GM19043 (cell line): ENCODE results near the gene STX1B.
"Not testable (repeated sequence)": the region's sequence is repeated elsewhere in the genome, so short reads cannot be mapped to it uniquely, and the experiment has no call there.

ENCODE experiments used
- ATAC-seq: cut with Tn5 transposase; IDR thresholded peaks from one replicate; pipeline ENCODE4 v1.9.1; 2021; ENCODE audit warnings: low read depth; ENCODE audit not compliant: unreplicated experiment

The STX1B gene

DNA sequence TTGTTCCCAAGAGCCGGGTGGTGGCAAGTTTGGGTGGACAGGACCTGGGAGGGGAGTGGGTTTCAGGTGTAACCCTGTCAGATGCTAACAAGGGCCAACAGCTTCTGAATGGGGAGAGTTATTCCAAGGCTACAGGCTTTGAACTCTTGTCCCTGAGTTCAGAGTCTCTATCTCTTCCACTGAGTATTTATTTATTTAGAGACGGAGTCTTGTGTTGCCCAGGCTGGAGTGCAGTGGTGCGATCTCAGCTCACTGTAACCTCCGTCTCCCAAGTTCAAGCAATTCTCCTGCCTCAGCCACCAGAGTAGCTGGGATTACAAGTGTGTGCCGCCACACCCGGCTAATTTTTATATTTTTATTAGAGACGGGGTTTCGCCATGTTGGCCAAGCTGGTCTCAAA lies 55.4 kb downstream of the STX1B start:
- no peak for ATAC-seq

DNA sequence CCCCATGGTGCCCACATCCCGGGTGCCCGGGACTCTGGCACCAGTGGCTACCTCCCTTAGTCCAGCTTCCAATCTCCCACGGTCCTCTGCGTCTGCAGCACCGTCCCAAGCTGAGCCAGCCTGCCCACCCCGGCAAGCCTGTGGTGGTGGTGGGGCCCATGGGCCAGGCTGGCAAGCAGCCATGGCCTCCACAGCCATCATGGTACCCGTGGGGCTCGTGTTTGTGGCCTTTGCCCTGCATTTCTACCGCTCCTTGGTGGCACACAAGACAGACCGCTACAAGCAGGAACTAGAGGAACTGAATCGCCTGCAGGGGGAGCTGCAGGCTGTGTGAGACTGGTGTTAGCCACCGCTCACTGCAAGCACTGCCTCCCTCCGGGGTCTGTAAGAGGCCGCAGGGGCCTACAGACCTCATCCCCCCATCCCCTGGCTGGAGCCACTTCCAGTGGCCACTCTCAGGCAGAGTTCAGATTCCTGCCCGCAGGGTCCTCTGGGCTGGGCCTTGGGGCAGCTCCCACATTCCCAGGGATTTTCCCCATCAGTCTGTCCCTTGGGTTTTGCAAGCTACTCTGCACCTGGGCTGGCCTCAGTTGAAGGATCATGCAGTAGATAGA lies 56.8 kb downstream of the STX1B start:
- ATAC-seq, result no peak

DNA sequence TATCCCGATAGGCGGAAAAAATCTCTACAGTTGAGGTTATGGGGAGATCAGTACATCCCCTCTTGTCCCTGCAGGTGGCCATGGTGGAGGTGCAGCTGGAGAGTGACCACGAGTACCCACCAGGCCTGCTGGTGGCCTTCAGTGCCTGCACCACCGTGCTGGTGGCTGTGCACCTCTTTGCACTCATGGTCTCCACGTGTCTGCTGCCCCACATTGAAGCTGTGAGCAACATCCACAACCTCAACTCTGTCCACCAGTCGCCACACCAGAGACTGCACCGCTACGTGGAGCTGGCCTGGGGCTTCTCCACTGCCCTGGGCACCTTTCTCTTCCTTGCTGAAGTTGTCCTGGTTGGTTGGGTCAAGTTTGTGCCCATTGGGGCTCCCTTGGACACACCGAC lies 57.3 kb downstream of the STX1B start:
- no peak for ATAC-seq

DNA sequence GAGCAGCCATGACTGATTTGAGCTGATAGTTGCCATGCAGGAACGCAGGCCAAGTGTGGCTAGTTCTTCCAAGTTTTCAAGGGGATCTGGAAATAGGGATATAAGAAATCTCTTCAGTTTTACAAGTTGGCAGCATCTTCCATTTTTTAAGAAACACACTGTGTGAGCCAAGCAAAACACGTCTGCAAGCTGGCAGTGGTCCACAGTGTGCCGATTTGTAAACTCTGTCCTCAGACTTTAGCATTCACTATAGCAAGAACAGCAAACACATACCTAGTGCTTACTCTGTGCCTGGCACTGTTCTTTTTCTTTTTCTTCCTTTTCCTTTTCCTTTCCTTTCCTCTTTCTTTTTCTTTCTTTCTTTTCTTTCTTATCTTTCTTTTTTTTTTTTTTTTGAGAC lies 58.7 kb downstream of the STX1B start:
- ATAC-seq, result no peak

DNA sequence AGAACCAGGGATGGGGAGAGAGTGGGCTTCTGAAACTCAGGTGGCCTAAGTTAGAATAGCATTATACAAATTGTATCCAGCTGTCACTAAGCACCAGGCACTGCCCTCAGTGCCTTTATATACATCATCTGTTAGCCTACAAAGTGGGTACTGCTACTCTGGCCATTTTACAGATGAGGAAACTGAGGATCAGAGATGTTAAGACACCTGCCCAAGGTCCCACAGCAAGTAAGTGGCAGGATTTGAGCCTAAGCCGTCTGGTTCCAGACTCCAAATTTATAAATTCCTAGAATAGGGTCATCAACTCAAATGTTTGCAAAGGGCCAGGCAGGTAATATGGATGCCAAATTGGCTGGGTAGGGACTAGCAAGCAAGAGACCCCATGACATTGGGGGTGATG lies 59.2 kb downstream of the STX1B start:
- no peak for ATAC-seq

DNA sequence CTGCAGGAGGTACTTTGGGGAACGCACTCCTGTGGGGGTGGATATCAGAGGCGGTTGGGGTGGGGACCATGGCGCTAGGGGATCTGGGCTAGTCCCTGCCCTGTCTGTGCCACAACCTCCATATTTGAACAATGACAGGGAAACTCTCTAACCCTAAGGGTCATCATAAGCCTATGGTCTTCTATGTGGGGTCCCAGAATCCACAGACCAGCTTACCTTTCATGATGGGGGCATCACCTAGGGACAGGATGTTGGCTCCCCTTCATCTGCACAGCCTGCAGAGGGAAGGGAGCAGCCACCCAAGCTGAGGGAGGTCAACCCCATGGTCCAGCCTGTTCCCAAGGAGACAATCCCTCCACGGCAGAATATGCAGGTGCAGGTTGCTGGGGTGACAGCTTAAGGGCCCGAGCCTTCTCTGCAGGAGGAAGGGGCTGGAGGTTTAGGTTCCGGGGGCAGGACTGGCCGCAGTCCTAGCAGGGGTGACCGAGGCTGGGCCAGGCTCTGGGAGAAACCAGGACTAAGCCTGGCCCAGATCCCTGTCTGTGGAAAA lies 59.8 kb downstream of the STX1B start:
- ATAC-seq, result no peak

DNA sequence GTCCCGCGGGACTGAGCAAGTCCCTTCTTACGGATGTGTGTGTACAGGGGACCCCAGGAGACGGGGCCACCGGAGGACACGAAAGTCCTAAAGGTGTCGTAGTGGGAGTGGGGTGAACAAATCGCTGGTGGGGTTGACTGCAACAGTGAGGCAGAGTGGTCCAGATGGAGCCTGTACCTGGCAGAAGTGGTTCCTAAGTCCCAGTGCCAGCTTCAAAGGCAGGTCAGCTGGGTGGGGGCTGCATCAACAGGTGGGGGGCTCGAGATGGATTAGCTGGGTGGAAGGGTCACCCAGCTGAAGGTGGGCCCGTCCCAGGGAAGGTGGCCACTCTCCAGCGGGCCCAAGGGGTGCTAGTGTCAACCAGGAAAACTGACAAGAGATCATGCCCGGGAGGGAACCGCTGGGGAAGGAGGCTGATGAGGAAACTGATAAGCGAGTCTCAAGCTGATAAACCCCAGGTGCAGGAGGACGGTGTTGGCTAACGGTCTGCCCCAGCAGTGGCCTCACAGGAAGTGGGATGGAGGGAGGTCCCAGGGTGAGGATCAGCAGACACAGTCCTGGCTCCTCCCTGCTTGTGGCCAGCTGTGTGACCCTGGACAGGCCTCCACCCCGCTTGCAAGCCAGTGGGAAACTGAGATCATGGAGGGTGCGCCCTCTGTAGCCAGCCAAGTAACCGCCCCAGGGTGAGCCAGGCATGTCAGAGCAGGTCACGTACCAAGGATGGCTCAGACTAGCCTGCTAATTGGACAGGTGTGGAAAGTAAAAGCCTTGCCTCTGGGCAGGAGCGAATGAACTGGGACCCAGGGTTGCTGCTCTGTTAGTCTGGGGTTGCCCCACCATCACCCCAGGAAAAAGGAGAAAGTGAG lies 60.6 kb downstream of the STX1B start:
- ATAC-seq, result peak; percentile 48

DNA sequence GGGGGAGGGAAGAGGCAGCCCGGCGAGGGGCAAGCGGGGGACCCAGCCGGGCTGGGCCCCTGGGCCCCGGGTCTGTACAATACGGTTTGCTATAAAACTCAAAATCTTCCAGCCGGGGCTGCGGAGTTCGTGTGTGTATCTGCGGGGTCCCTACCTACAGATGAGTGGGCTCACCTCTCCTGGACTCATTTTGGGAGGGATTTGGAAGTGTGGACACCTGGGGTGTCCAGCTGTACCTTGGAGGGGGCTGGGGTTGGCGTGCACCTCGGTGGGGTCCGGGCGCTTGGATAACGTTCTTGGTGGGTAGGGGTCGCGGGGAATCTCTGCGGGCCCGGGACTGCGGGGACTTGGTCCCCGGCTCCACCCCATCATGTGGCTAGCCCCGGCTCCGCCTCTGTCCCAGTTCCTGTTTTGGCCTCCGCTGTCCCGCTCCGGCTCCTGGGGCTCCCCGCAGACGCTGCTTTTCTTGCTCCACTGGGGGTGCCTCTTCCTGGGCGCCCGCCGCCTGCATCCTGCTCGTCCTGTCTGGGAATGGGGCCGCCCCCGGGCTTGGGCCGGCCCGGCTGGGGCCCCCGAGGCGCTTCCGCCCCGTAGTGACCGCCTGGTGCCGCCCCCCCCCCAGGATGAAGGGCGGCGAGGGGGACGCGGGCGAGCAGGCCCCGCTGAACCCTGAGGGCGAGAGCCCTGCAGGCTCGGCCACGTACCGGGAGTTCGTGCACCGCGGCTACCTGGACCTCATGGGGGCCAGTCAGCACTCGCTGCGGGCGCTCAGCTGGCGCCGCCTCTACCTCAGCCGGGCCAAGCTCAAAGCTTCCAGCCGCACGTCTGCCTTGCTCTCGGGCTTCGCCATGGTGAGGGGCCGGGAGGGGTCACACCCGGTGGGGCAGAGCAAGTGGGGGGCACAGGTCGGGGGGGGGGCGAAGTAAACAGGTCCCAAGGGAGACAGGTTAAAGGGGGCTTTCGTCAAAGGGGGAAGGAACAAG lies 61.5 kb downstream of the STX1B start, which contains the start of gene ORAI3:
Gene ORAI3 (plus strand): TSS at position 402 of the 983 bp plus-strand sequence. CDS start 222 bp downstream, at position 624.
- ATAC-seq, result peak; percentile 55

DNA sequence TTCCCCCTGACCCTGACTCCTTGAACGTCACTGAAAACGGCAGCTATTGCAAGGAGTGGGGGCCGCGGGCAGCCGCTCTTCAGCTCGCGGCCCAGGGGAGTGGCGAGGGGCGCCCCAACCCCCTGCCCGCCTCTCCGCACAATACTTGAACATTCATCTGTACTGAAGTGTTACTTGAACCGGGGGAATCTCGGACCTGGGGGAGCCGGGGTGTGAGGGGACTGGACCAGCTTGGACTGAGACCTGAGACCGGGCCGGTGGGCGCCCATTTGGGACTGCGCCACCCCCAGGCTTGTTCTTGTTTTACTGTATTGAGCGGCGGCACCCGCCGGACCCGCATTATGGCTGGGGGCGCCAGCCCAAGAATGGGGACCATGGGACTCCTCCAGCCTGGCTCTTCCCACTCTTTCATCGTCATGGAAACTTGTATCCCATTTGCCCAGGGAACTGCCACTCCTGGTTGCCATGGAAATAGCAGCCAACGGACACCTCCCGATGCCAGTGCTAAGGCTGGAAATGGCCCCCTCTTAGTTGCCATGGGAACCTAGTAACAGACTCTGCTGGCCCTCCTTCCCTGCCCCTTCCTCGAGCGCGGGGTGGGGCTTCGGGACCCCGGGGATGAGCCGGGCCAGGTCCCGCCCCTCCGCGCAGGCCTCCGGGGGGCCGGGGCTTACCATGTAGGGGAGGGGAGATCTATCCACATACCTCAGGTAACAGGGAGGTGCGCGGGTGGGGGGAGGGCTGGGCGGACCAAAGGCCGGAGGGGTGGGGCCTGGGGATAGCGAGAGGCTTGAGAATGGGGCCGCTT lies 62.4 kb downstream of the STX1B start:
- no peak for ATAC-seq

DNA sequence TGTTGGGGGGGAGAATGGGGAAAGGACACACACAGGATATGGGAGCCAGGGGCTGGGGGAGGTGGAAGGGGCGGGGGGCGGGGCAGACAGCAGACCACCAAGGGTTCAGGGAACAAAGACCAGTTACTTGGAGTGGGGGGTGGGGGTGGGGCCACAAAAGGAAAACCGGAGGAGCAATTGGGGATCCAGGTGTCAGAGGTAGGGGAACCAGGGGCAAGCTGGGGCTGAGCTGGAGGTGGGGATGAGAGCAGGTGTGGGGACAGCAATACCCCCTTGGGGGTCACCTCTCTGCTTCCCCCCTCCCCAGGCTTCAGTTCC lies 62.9 kb downstream of the STX1B start:
- ATAC-seq, result no peak

DNA sequence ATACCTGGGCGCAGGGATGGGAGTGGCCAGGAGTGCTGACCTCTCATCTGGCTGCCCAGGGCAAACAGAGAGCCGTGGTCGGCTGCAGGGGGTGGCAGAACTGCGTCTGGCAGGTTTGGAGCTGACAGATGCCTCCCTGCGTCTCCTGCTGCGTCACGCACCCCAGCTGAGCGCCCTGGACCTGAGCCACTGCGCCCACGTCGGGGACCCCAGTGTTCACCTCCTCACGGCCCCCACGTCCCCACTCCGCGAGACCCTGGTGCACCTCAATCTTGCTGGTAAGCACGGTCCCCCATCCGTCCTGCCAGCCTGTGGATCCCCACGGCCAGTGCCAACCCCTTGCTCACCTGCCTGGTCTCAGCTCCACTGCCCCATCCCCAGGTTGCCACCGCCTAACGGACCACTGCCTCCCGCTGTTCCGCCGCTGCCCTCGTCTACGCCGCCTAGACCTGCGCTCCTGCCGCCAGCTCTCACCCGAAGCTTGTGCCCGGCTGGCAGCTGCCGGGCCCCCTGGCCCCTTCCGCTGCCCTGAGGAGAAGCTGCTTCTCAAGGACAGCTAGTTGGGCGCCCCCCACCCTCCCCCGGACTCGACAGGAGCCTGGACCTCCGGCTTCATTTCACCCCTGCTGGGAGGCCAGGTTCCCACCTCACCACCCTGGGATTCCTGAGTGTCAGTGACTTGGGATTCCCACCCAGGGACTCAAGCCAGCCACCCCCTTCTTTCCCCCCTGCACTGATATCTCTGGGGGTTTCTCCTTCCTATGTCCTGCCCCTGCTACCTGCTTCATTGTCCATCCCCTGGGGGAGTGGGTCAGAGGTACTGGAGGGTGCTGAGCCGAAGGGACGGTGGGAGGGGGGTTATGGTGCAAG lies 63.5 kb downstream of the STX1B start:
- no peak for ATAC-seq

DNA sequence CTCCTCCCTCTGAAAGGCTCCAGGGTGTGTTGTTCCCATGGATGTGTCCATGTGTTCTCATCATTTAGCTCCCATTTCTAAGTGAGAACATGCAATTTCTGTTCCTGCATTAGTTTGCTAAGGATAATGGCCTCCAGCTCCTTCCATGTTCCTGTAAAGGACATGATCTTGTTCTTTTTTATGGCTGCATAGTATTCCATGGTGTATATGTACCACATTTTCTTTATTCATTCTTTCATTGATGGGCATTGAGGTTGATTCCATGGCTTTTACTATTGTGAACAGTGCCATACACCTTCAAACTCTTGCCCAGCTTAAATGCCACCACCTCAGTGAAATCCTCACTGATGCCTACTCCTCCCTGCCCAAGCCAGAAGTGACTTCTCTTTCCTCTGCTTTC lies 66.1 kb downstream of the STX1B start:
- no peak for ATAC-seq

DNA sequence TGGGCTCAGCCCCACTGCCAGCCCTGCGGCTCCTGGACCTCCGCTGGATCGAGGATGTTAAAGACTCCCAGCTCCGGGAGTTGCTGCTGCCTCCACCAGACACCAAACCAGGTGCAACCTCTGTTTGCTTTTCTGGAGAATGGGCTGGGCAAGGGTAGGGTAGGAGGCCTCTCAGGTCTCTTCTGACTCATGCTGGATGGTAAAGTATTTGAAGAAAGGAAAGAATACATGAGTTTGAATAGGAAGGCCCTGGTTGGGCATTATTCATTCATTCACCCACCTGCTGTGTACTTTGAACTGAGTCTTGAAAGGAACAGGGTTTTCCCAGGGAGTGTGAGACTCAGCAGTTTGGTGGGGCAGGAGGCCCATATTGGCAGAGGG lies 68.0 kb downstream of the STX1B start:
- no peak for ATAC-seq

DNA sequence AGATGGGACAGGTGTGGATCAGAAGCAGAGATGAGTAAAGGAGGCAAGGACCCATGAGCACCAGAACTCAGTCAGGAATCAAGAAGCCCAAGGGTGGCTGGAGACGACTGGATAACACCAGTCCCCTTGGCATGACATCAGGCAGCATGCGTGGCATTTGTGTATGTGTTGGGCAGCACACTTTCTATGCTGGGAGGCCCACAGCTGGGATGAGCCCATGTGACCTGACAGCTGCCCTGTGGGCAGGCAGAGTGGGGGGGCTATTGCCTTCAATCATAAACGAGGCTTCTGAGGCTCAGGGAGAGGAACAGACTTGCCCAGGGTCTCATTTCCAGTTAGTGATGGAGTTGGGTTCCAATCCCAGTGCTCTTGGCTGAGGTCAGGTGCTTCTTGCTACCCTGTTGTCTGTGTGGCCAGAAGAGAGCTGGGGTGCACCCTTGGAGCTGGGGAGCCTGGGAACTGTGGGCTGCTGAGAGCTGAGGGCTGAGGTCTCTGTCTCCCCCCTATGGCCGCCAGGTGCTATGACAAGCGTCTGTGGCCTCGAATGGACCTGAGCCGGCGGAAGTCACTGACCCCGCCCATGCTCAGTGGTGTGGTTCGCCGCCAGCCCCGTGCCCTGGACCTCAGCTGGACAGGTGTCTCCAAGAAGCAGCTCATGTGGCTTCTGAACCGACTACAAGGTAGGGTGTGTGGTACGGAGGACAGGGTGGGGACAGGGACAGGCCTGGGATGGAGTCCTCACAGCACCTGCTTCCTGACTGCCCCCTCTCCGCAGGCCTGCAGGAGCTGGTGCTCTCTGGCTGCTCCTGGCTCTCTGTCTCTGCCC lies 68.6 kb downstream of the STX1B start:
- peak; percentile 87 for ATAC-seq

DNA sequence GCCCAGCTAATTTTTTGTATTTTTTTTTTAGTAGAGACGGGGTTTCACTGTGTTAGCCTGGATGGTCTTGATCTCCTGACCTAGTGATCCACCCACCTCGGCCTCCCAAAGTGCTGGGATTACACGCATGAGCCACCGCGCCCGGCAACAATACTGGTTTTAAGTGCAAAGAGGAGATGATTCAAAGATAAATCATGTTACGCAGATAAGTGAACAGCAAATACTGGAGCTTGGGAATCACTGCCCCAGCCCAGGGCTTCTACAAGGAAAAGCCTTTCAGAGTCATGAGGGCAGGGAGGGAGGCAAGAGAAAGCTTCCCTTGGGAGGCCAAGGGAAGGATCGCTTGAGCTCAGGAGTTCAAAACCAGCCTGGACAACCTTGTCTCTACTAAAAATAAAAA lies 70.9 kb downstream of the STX1B start:
- ATAC-seq, result not testable (repeated sequence)
